HG02885 (cell line): Measurements from ENCODE around the gene SMIM3.
"Not testable (repeated sequence)": the region's sequence is repeated elsewhere in the genome, so short reads cannot be mapped to it uniquely, and the experiment has no call there.

Source experiments
- ATAC-seq: cut with Tn5 transposase; IDR thresholded peaks from one replicate; pipeline ENCODE4 v1.9.1; 2021; ENCODE audit warnings: mild to moderate bottlenecking; ENCODE audit not compliant: unreplicated experiment, poor library complexity

The SMIM3 gene, protein sequence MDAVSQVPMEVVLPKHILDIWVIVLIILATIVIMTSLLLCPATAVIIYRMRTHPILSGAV

DNA sequence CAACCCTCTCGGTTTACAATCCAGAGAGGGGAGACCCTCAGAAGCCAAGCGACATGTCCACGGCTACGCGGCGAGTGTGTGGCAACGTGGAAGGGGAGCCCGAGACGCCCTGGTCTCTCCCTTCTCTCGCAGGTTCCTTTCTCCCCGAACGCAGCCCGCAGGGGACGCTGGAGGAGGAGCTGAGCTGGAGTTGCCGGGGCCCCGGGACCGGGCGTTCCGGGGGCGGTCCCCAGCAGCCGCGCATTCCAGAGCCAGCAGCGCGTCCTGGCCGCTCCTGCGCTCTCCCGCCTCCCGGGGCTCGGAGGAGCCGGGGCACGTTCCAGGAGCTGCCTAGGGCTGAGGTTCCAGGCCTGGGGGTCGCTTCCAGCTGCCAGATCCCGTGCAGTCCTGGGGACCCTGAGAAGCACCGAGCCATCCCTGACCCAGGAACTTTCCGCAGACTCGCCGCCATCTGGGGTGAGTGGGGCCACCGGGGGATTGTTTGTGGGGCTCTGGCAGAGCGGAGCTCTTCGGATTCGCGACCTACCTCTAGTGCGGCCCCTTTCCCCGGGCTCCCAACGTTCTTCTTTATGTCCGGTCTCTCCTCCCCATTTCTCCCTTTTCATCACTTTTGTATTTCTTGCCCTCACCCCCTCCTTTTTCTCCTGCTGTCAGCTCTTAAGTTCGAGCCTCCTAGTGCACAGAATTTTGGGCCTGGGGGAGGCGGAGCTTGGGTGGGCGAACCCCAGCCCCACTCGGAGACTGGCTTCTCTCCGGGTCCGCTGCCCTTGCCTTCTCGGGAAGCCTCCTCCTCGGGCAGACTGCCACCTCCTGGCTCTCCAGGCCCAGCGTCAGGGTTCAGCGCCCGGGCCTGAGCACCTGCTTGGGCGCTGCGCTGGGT is at the start of gene SMIM3:
TSS of gene SMIM3 (plus strand) at position 241 of the 880 bp plus-strand sequence. CDS start 16,684 bp downstream, outside the sequence.
- peak; percentile 39 for ATAC-seq

DNA sequence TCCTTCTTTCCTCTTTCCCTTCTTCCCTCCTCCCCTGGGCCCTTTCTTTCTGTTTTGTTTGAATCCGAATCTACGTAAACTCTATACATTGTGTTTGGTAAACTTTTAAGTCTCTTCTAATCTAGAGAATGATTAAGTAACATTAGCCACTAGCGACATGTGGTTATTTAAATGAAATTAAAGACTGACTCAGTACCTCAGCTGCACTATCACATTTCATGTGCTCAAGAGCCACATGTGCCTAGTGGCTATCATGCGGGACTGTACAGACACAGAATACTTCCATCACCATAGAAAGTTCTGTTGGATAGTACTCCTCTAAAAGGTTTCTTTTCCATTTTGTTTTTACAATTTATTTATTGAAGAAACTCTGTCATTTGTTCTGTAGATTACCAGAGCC is 48.7 kb upstream of the SMIM3 start:
- no peak for ATAC-seq

GRCh38 chr5:150731669-150732242 is 46.8 kb upstream of the SMIM3 start:
- ATAC-seq = no peak

DNA sequence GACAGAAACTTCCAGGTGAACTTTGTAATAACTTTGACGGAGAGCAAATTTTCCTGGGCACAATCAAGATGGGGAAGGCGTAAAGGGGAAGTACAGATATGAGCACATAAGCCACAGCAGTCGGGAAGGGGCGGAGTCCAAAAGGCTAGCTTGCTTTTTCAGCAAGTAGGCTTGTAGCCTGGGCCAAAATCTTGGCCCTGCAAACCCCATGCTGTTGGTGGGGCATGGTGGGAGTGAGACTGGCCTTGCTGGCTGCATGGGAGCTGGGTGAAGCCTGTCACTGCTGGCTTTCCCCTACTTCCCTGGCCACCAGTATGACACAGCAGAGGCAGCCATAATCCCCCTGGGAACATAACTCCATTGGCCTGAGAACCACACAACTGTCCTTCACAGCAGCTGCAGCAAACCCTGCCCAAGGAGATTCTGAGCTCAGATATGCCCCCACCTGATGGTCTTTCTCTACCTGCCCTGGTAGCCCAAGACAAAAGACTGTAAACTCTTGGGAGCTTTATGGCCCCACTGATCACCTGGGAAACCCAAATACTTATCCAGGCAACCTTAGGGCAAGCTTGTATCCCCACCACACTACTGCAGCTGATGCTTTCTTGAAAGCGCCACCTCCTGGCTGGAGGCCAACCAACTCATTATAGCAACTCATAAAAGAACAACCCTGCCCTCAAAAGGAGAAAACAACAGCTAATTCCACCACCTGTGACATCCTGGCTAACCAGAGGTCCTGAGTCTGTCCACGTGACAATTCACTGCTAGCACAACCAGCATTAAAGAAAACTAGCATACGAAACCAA is 43.8 kb upstream of the SMIM3 start:
- ATAC-seq = peak; percentile 98

DNA sequence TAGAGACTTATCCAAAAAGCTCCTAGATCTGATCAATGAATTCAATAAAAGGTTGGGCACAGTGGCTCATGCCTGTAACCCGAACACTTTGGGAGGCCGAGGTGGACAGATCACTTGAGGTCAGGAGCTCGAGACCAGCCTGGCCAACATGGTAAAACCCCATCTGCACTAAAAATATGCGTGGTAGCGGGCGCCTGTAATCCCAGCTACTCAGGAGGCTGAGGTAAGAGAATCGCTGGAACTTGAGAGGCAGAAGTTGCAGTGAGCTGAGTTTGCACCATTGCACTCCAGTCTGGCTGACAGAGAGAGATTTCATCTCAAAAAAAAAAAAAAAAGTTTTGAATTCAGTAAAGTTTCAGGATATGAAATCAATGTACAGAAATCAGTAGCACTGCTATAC is 39.7 kb upstream of the SMIM3 start:
- ATAC-seq = no peak

- no peak for ATAC-seq
These were observed 37.6 kb upstream of the SMIM3 start for GRCh38 chr5:150740992-150741391.

GRCh38 chr5:150742455-150743141 is 36.0 kb upstream of the SMIM3 start:
- ATAC-seq = not testable (repeated sequence)

DNA sequence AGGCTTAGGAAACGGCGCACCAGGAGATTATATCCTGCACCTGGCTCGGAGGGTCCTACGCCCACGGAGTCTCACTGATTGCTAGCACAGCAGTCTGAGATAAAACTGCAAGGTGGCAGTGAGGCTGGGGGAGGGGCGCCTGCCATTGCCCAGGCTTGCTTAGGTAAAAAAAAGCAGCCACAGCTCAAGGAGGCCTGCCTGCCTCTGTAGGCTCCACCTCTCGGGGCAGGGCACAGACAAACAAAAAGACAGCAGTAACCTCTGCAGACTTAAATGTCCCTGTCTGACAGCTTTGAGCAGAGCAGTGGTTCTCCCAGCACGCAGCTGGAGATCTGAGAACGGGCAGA is 35.4 kb upstream of the SMIM3 start:
- not testable (repeated sequence) for ATAC-seq

- no peak for ATAC-seq
These were observed 28.1 kb upstream of the SMIM3 start for GRCh38 chr5:150750469-150750868.

GRCh38 chr5:150751096-150751891 is 27.3 kb upstream of the SMIM3 start:
- ATAC-seq = peak; percentile 64

- ATAC-seq = no peak
These were observed 25.1 kb upstream of the SMIM3 start for GRCh38 chr5:150753463-150753862.

DNA sequence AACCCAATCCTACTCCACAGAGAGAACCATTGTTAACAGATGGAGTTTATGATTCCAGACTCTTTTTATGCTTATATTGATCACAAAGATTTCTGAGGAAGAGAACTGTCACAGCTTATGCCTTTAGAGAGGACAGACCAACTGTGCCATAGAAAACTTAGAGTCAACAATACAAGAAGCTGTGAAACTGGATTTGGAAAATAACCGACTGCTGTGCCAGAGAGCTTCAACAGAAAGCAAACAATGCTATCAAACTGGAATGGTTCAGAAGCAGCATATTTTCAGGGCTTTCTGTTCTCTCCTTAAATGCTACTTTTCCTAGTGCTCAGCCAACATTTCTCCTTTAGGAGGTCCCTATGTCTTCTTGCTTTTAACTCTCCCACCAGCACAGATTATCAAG is 24.7 kb upstream of the SMIM3 start:
- ATAC-seq = no peak

DNA sequence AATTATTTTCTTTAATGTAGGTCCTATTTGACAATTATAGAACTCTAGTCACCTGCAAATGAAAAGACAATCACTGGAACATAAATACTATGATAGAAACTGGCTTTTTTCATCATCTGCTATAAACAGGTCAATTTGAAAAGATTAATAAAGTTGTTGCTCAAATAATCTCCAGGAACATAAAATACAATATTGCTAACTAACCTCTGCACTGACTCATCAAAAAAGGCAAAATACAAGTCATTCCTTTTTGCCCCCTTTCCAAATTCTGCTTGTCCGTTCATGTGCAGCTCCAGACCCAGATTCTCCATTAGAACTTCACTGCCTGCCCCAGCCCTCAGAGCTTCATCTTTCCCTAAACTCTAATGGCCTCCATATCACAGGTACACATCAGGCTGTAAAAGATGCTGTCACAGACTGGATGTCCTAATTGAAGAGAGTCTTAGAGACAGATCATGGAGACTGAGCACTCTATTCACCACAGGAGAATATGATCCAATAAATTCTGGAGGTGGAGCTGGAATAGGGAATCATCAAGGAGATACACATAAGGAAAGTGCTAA is 21.4 kb upstream of the SMIM3 start:
- no peak for ATAC-seq

- peak; percentile 22 for ATAC-seq
These were observed 20.4 kb upstream of the SMIM3 start for GRCh38 chr5:150758203-150758530.

DNA sequence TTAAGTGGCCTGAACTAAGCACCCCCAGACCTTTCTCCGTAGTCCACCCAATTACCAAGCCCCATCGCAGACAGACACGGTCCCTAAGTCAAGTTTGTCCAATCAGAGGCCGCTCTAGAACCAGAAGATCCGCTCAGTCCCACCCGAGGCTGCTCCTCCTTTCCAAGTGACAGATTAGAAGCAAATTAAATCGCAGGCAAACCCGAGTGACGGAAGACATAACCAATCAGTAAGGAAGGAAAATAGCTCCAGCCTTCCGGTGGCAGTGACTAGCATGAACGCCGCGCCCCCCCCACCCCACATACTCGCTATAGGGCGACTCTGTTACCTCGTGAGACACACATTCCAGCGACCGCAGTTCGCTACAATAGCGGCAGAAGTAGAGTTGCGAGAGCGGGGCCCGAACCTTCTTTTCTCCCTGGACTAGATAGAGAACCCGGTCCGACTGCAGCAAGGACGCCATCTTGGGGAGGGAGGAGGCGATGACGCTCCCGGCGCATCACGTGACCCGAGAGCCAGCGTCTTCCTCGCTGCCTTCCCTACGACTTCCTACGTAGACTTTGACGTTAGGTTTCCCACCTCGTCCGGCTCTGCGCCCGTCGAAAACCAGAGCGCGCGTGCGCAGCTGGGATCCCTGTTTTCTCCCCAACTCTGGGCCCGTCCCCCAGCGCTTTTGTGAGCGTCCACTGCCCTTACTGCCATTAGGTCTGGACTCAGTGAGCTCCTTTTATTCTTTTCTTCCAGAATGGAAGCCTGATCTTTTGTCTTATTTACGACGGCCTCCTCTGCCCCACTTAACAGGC is 19.8 kb upstream of the SMIM3 start, which contains the start of gene DCTN4:
TSS of gene DCTN4 (minus strand) at position 487 of the 803 bp plus-strand sequence. CDS start at position 463, 24 bp downstream.
- peak; percentile 97 for ATAC-seq

GRCh38 chr5:150759334-150759583 is 19.3 kb upstream of the SMIM3 start:
- no peak for ATAC-seq

DNA sequence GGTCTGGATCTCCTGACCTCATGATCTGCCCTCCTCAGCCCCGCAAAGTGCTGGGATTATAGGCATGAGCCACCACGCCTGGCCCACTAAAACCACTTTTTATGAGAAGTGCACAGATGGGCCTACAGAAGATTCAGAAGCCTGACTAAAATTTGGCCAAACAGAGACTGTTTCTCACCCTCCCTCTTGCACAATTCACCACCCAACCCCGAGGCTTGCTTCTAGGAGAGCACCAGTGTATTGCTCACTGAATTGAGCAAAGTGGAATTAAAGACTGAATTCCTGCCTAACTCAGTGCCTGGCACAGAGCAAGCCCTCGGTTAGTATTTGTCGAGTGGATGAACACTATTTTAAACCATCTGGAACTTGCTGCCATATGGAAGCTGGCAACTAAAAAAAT is 16.3 kb upstream of the SMIM3 start:
- no peak for ATAC-seq

DNA sequence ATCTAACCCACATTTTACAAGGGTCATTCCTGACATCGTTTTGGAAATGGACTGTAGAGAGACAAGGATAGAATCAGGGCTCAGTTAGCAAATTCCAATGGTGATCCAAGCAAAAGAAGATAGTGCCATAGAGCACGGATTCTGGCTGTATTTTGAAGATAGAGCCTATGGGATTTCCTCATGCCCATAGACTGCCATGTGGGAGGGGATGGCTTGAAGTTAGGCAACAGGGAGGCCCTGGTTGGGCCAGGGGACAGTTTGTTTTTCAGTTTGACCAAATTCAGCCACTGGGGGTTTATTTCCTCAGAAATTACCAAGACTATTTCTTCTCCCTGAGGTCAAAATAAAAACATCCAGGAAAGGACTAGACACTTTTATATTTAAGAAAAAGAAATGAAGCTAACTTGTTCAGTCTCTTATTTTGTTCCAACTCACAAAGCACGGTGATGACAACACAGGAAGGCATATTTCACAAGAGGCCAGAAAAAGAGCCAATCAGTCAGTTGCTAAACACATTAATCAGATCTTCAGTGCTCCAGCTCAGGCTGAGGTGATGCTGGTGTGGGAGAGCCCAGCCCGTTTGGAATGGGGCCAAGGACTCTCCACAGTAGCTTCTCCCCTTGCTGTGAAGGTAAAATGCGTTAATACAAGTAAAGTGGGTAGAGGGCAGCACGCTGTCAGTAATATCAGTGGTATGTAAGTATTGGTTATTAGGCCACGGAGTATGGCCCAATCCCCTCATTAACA is 15.4 kb upstream of the SMIM3 start:
- no peak for ATAC-seq
